HepG2 (cell line): ENCODE results near the gene MYADML2. TPM values are rescaled to one million over a fixed set of nuclear protein-coding genes. Genes with fewer than 3 reads are reported as not detected.

Experiments used
- AHDC1 ChIP-seq: sonication (generic); formaldehyde crosslinking; IDR thresholded peaks from 2 replicates; pipeline ENCODE4 v1.5.1; 2020; ENCODE audit warnings: mild to moderate bottlenecking, missing genetic modification reagents, borderline replicate concordance
- ATF2 ChIP-seq: sonication (generic); formaldehyde crosslinking; IDR thresholded peaks from 2 replicates; pipeline ENCODE4 v1.4.0; 2020; ENCODE audit warnings: missing genetic modification reagents
- HNF4A ChIP-seq: sonication (generic); formaldehyde crosslinking; IDR thresholded peaks from 2 replicates; pipeline ENCODE4 v1.4.0; 2020; ENCODE audit warnings: missing genetic modification reagents
- HOMEZ ChIP-seq: IDR thresholded peaks from 2 replicates; pipeline ENCODE4 v1.6.1; 2016; ENCODE audit warnings: low read depth
- HOXA5 ChIP-seq: sonication (generic); formaldehyde crosslinking; IDR thresholded peaks from 2 replicates; pipeline ENCODE4 v1.4.0; 2020; ENCODE audit warnings: missing genetic modification reagents
- PCBP2 ChIP-seq: fragments of 200-400 bp; formaldehyde crosslinking; optimal IDR thresholded peaks from 2 replicates; pipeline ENCODE3; 2018; ENCODE audit warnings: low read length, low read depth; ENCODE audit not compliant: poor library complexity, severe bottlenecking
- SCMH1 ChIP-seq: sonication (generic); formaldehyde crosslinking; IDR thresholded peaks from 2 replicates; pipeline ENCODE4 v1.9.0; 2021; ENCODE audit warnings: missing genetic modification reagents, mild to moderate bottlenecking, borderline replicate concordance
- SETDB1 ChIP-seq: sonication (generic); formaldehyde crosslinking; IDR thresholded peaks from 2 replicates; pipeline ENCODE4 v1.5.1; 2020; ENCODE audit warnings: missing genetic modification reagents, mild to moderate bottlenecking, borderline replicate concordance
- TARDBP ChIP-seq: sonication (generic); formaldehyde crosslinking; IDR thresholded peaks from 2 replicates; pipeline ENCODE4 v1.8.0; 2022; ENCODE audit warnings: mild to moderate bottlenecking, missing genetic modification reagents
- TCF7L2 ChIP-seq: IDR thresholded peaks from 2 replicates; pipeline ENCODE4 v1.6.1; 2011; ENCODE audit warnings: mild to moderate bottlenecking, low read depth, low read length, moderate library complexity
- WIZ ChIP-seq: sonication (generic); formaldehyde crosslinking; IDR thresholded peaks from 2 replicates; pipeline ENCODE4 v1.5.1; 2020; ENCODE audit warnings: mild to moderate bottlenecking, missing genetic modification reagents
- ZBTB14 ChIP-seq: sonication (generic); formaldehyde crosslinking; IDR thresholded peaks from 2 replicates; pipeline ENCODE4 v1.4.0; 2020; ENCODE audit warnings: missing genetic modification reagents
- ZMYM2 ChIP-seq: sonication (generic); formaldehyde crosslinking; IDR thresholded peaks from 2 replicates; pipeline ENCODE4 v1.8.0; 2022; ENCODE audit warnings: mild to moderate bottlenecking, missing genetic modification reagents
- ZNF3 ChIP-seq: IDR thresholded peaks from 2 replicates; pipeline ENCODE4 v1.7.0; 2017; ENCODE audit warnings: inconsistent platforms
- ZNF414 ChIP-seq: sonication (generic); formaldehyde crosslinking; IDR thresholded peaks from 2 replicates; pipeline ENCODE4 v1.5.0; 2020; ENCODE audit warnings: missing genetic modification reagents
- ZNF737 ChIP-seq: sonication (generic); formaldehyde crosslinking; IDR thresholded peaks from 2 replicates; pipeline ENCODE4 v1.5.0; 2020; ENCODE audit warnings: missing genetic modification reagents, mild to moderate bottlenecking, borderline replicate concordance
- ZNF841 ChIP-seq: sonication (generic); formaldehyde crosslinking; IDR thresholded peaks from 2 replicates; pipeline ENCODE4 v1.8.1; 2023; ENCODE audit warnings: missing genetic modification reagents, borderline replicate concordance
- ZSCAN31 ChIP-seq: sonication (generic); formaldehyde crosslinking; IDR thresholded peaks from 2 replicates; pipeline ENCODE4 v1.5.0; 2020; ENCODE audit warnings: low read depth, mild to moderate bottlenecking, missing genetic modification reagents
- polyA plus RNA-seq, 8 experiments: library from polyadenylated mRNA; depleted of rRNA in 3 of 8; stranded (reverse) in 7 of 8; unstranded in 1 of 8; fragments of >200 nt; fragmentation: Illumina TruSeq in 4 of 8; extraction: Trizol in 4 of 8; gene quantifications; 2 replicates each; pipeline versions ENCODE4 v1.2.1 to v1.2.3, GENCODE V29; 2011 to 2016; ENCODE audit warnings: low read depth in 4 of 8, missing spikeins in 1 of 8, mixed read lengths in 1 of 8; ENCODE audit not compliant: insufficient read depth in 1 of 8
- total RNA-seq, 5 experiments: library from RNA; depleted of rRNA; stranded (reverse); fragments of >200 nt; fragmentation: Illumina TruSeq; extraction: Trizol; gene quantifications; 2 replicates each; pipeline ENCODE4 v1.2.3, GENCODE V29; 2016; ENCODE audit warnings: low read depth in 1 of 5

MYADML2 gene
- total and polyA plus RNA-seq, 2 of the 13 experiments (the other 11 are each of a cell fraction or from before 2014, with no cell fraction given): not detected

- TF ChIP-seq ZSCAN31 (CRISPR knock-in tag) (no peak), WIZ (no peak), ZNF841 (CRISPR knock-in tag) (peak; percentile 42; the same call in 1 of the 2 replicates), TARDBP (peak; percentile 61), ZNF737 (CRISPR knock-in tag) (no peak), PCBP2 (no peak), ZNF3 (no peak), HOXA5 (CRISPR knock-in tag) (no peak), ZMYM2 (CRISPR knock-in tag) (no peak), ATF2 (CRISPR knock-in tag) (no peak), TCF7L2 (no peak), HOMEZ (CRISPR knock-in tag) (no peak), SETDB1 (CRISPR knock-in tag) (no peak), SCMH1 (CRISPR knock-in tag) (no peak), ZBTB14 (CRISPR knock-in tag) (no peak), HNF4A (CRISPR knock-in tag) (no peak), ZNF414 (CRISPR knock-in tag) (no peak), AHDC1 (CRISPR knock-in tag) (no peak)
Measured at GRCh38 chr17:81931557-81932332, 15.3 kb downstream of the MYADML2 start (continued).
